ENCODE data around the gene FBXO34.

FBXO34 gene, protein sequence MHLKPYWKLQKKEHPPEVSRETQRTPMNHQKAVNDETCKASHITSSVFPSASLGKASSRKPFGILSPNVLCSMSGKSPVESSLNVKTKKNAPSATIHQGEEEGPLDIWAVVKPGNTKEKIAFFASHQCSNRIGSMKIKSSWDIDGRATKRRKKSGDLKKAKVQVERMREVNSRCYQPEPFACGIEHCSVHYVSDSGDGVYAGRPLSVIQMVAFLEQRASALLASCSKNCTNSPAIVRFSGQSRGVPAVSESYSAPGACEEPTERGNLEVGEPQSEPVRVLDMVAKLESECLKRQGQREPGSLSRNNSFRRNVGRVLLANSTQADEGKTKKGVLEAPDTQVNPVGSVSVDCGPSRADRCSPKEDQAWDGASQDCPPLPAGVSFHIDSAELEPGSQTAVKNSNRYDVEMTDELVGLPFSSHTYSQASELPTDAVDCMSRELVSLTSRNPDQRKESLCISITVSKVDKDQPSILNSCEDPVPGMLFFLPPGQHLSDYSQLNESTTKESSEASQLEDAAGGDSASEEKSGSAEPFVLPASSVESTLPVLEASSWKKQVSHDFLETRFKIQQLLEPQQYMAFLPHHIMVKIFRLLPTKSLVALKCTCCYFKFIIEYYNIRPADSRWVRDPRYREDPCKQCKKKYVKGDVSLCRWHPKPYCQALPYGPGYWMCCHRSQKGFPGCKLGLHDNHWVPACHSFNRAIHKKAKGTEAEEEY

GRCh38 chr14:55270832-55271571 is at the start of gene FBXO34:
Gene FBXO34 (plus strand): TSS chr14:55271421. CDS start chr14:55350391, 78,970 bp downstream.
- DNase-seq (ENCODE audit: low spot score), result peak; percentile 100

DNA sequence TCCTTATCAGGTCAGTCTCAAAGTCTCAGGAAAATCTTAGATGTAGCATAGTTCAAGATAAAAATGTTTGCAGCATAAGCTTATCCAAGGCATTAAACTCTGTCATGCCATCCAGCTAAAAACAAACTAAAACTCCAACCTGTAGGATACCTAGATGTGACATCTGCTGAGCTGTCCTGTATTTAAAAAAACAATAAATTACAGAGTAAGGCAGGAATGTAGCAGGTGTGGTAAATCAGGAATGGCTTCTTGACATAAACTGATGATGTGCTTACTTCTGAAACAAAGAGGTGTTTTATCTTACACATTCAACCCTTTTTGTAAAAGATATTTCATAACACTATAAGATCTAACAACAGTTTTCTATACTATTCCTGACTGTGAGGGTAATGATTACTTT is 49.3 kb upstream of the FBXO34 start:
- no peak for DNase-seq (ENCODE audit: low spot score)

GRCh38 chr14:55223364-55223763 is 47.9 kb upstream of the FBXO34 start:
- DNase-seq (ENCODE audit: low spot score), result no peak

DNA sequence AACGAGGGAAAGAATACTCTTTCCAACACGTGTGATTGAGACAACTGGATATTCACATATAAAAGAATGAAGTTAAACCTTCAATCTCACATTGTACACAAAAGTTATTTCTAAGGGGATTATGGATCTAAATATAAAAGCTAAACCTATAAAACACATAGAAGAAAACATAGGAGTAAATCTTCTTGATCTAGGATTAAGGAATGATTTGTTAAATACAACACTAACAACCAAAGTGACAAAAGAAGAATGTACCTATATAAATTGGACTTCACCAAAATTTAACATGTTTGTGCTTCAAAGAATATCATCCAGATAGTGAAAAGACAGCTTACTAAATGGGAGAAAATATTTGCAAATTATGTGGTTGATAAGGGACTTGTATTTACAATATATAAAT is 43.0 kb upstream of the FBXO34 start:
- no peak for DNase-seq (ENCODE audit: low spot score)

DNA sequence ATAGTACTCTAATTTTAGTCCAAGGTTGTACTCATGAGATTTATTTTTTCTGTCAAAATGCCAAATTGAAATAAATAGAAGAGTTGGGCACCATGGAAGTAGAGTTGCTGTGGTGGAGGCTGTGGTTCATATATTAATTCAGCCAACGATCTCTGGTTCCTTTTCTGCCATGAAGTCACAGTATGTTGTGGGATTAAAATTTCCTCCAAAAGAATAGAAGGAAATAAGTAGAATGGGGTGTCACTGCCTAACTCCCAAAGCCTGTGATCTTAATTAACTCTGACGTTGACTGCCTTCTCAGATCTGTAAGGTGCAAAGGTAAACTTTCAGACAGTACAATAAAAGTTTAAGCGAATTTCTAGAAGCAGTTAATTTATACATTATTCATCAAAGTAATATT is 37.6 kb upstream of the FBXO34 start:
- no peak for DNase-seq (ENCODE audit: low spot score)

DNA sequence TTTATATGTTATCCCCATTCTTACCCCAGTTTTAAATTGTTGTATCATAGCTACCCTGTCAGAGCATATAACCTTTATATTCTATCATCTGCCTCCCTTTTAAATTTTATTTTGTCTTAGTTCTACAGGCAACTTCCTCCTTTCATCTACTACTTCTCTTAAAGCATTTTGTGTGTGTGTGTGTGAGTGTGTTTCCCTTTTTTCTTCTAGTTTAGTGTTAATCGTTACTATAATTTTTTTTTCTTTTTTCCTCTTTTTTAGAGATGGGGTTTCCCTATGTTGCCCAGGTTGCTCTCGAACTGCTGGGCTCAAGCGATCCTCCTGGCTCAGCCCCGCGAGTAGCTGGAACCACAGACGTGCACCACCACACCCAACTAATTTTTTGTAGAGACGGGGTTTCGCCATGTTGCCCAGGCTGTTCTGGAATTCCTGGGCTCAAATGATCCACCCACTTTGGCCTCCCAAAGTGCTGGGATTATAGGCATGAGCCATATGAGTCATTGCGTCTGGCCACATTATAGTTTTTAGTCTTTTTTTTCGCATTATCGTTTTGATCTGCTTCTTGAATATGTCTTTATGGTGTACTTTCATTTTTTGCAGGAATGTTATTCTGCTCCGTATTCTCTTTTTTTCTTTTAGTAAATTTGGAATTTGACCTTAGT is 33.1 kb upstream of the FBXO34 start:
- no peak for DNase-seq (ENCODE audit: low spot score)

DNA sequence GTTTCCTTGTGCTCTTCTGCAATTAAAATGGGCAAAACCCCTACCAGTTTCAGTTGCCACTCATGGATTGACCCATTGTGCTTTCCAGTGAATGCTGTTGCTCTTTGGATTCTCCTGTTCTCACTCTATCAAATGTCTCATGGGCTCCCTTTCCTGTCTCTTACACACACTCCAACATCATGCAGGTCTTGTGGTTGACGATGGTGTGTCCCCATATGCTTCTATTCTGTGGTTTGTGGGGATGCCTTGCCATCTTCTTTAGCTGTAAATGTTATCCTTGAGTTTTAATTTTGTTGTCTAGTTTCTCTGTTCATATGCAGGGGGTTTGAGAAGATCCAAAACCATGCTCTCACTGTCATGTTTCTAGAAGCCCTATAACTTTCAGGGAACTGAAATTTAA is 31.9 kb upstream of the FBXO34 start:
- DNase-seq (ENCODE audit: low spot score), result no peak

DNA sequence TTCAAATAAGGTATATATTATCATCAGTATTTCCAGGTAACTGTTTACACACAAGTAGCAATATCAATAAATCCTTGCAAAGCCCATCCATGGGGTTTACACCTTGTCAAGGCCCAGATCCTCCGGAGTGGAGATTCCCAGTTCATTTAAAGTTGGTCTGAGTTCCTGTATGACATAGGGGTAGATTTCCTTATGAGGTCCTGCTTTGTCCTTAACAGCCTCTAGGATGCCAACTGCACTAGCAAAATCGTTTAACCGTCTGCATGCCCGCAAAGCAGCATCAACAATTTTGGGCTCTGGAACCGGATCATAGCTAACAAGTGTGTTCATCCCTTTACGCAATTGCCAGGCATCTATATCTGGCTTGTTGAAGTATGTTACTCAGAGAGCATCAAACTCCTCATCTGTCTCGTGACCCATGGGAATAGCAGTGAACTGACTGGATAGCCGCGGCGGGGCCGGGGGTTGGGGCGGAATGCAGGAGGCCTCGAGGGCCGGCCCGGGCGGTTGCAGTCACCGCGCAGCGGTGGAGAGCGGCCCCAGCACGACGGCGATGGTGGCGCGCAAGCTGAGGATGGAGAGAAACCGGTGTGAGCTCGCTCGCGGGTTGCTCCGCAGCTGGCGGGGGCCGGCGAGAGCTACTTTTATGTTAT is 30.6 kb upstream of the FBXO34 start:
- peak; percentile 74 for DNase-seq (ENCODE audit: low spot score)

GRCh38 chr14:55241673-55242072 is 29.5 kb upstream of the FBXO34 start:
- DNase-seq (ENCODE audit: low spot score), result no peak

GRCh38 chr14:55243386-55243785 is 27.8 kb upstream of the FBXO34 start:
- no peak for DNase-seq (ENCODE audit: low spot score)

GRCh38 chr14:55243813-55244212 is 27.4 kb upstream of the FBXO34 start:
- no peak for DNase-seq (ENCODE audit: low spot score)

- no peak for DNase-seq (ENCODE audit: low spot score)
Observed at GRCh38 chr14:55245657-55246268, 25.5 kb upstream of the FBXO34 start.

DNA sequence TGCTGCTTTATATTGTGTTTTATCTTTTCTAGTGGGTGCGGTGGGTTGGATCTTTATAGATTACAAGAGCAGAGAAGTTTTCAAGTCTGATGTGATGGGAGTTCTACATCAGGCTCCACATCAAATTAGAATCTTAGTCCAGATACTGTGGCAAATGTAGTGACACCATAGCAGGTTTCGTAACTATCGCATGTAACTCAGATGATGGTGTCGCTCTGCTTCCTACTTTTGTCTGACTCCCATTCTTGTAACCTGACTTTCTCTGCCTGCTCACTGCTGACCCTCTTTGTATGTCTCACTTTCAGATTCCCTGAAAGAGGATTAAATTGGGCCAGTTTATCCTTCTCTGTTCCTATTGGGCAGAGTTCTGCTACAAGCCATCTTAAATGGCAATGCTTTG is 22.8 kb upstream of the FBXO34 start:
- no peak for DNase-seq (ENCODE audit: low spot score)

DNA sequence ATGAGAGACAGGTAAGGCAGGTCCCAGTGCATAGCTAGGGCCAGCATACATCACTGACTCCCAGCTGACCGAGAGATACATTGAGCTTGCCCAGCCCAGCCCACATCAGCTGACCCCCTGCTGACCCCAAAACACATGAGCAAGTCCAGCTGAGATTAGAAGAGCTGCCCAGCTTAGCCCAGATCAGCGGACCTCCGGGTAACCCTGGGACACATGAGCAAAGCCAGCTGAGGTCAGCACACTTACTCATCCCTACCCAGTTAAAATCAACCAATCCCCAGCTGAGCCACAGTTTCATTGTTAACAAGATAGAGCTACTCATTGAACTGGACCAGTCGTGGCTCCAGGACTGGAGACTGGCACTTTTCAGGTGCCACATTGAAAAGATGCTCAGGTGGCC is 21.8 kb upstream of the FBXO34 start:
- no peak for DNase-seq (ENCODE audit: low spot score)

- no peak for DNase-seq (ENCODE audit: low spot score)
Observed at GRCh38 chr14:55253276-55253675, 17.9 kb upstream of the FBXO34 start.

GRCh38 chr14:55254581-55254980 is 16.6 kb upstream of the FBXO34 start:
- no peak for DNase-seq (ENCODE audit: low spot score)

DNA sequence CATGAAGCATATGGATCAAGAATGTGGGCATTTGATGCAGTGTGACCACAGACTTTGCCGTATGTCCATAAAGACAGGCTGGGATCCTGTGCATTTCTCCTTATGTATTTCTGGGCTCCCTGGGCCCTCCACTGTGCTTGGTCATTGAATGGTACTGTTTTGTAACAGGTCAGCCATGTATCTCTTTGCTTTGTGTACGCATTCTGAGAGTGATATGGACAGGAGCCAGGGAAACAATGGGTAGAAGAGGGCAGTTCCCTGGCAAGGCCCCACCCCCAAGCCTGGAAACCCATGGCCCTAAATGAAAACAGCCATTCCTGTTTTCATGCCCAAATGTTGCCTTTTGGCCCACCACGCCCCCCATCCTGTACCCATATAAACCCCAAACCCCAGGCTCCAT is 15.2 kb upstream of the FBXO34 start:
- no peak for DNase-seq (ENCODE audit: low spot score)

DNA sequence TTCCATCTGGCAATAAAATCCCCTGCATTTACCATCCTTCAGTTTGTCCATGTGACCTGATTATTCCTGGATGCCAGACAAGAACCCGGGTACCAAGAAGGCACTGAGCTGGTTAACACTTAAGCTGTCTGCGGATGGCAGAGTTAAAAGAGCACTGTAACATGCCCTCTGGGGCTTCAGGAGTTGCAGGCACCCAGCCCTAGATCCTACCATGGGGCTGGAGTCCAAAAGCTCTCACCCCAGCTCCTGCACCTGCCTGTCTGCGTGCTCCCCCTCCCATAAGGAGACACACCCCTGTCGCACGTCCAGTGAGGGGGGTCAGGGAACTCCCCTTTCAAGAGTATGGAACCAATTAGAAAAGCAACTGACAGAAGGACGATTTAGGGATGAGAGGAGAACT is 14.6 kb upstream of the FBXO34 start:
- no peak for DNase-seq (ENCODE audit: low spot score)

GRCh38 chr14:55265197-55265596 is 6.0 kb upstream of the FBXO34 start:
- DNase-seq (ENCODE audit: low spot score), result no peak

DNA sequence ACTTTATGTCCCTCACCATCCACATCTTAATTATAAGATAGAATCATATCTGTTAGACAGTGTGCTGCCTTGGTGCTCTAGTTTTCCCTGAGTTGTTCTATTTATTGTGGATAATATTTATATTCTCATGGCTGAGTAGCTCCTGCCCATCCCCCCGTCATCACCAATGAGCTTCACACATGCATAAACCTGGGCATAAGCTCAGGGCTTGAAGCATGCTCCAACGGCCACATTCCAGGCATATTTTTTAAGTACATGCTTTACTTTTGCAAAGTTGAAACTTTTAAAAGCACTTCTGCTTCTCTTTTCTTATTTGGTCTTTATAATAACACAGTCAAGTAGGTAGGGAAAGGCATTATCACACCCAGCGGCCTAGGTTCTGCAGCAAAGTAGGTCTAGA is 3.4 kb upstream of the FBXO34 start:
- DNase-seq (ENCODE audit: low spot score), result no peak

GRCh38 chr14:55271572-55272298 is 514 bp downstream of the FBXO34 start:
- DNase-seq (ENCODE audit: low spot score), result peak; percentile 75
